ENCODE results near the gene SRXN1.

DNA sequence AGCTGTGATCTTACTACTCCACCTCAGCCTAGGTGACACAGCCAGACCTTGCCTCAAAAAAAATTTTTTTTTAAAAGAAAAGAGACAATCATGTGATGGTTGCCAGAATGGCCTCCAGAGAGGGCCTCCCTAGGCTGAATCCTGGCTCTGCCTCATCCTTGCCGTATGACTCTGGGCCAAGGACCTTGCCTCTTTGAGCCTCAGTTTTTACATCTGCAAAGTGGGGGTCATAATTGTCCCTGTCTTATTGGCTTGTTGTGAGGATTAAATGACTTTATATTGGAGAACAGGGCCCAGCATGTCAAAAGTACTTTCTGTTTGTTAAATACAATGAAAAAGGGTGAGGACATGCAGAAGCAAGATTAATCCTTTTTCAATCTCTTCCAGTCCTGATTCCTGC lies 14.4 kb downstream of the SRXN1 start:
- TF ChIP-seq, protein P1, sequence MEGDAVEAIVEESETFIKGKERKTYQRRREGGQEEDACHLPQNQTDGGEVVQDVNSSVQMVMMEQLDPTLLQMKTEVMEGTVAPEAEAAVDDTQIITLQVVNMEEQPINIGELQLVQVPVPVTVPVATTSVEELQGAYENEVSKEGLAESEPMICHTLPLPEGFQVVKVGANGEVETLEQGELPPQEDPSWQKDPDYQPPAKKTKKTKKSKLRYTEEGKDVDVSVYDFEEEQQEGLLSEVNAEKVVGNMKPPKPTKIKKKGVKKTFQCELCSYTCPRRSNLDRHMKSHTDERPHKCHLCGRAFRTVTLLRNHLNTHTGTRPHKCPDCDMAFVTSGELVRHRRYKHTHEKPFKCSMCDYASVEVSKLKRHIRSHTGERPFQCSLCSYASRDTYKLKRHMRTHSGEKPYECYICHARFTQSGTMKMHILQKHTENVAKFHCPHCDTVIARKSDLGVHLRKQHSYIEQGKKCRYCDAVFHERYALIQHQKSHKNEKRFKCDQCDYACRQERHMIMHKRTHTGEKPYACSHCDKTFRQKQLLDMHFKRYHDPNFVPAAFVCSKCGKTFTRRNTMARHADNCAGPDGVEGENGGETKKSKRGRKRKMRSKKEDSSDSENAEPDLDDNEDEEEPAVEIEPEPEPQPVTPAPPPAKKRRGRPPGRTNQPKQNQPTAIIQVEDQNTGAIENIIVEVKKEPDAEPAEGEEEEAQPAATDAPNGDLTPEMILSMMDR (IDR thresholded peaks at IDR 0.05; ENCODE audit: borderline replicate concordance, extremely low read depth, low read length, poor library complexity, severe bottlenecking): no peak
- no peak for TF ChIP-seq EZH2 (IDR thresholded peaks at IDR 0.05; ENCODE audit: borderline replicate concordance, low read depth, low read length, severe bottlenecking)
